SK-N-SH (cell line): ENCODE data around the gene TNFRSF1A. TPM values are rescaled to one million over a fixed set of nuclear protein-coding genes. Genes with fewer than 3 reads are reported as not detected.

Experiments used
- CTCF ChIA-PET: fragments of 300-600, 350-600 bp; formaldehyde crosslinking; extraction: SDS; loops from one replicate; lab custom pipeline; 2021; lab: Yijun Ruan, JAX
- POLR2A ChIA-PET: fragments of 350-600 bp; sonication (Branson Sonifier 250); formaldehyde crosslinking; extraction: SDS; loops from one replicate; lab custom pipeline; 2020; ENCODE audit warnings: antibody characterized with exemption, inconsistent platforms; lab: Yijun Ruan, JAX
- DNase-seq: peaks from one replicate; pipeline ENCODE4 v3.0.0; 2012
- H2AFZ ChIP-seq: fragments of 200-600 bp; sonication (generic); 2 replicates; pipeline ENCODE4 v1.8.1; 2016; ENCODE audit warnings: antibody characterized with exemption, mild to moderate bottlenecking, low read depth
- H3F3A ChIP-seq: fragments of 200-600 bp; sonication (generic); replicated peaks from 2 replicates; pipeline ENCODE3; 2016; ENCODE audit warnings: antibody characterized with exemption, mild to moderate bottlenecking; ENCODE audit not compliant: insufficient read depth
- H3K27ac ChIP-seq, 2 experiments: fragments of 200-500 bp in 1 of 2; fragments of 200-600 bp in 1 of 2; sonication (Bioruptor generic) in 1 of 2; sonication (generic), shearing (Covaris generic) in 1 of 2; 2 replicates each; pipeline versions ENCODE4 v1.5.1 to v1.6.1; 2014 to 2016; ENCODE audit warnings: low read depth in 2 of 2, inconsistent platforms in 1 of 2, low read length in 1 of 2, mild to moderate bottlenecking in 1 of 2, mixed read lengths in 1 of 2
- H3K27me3 ChIP-seq: fragments of 200-600 bp; sonication (generic), shearing (Covaris generic); 2 replicates; pipeline ENCODE4 v1.6.1; 2016; ENCODE audit warnings: mixed run types; ENCODE audit not compliant: insufficient read depth
- H3K36me3 ChIP-seq, 2 experiments: fragments of 200-500 bp in 1 of 2; fragments of 200-600 bp in 1 of 2; sonication (Bioruptor generic) in 1 of 2; sonication (generic) in 1 of 2; replicated peaks in 1 of 2; 2 replicates each; pipeline versions ENCODE3 to v1.5.1; 2014 to 2016; ENCODE audit warnings: low read length in 1 of 2, mild to moderate bottlenecking in 1 of 2; ENCODE audit not compliant: insufficient read depth in 2 of 2, control insufficient read depth in 1 of 2
- H3K4me1 ChIP-seq, 2 experiments: fragments of 200-500 bp in 1 of 2; fragments of 200-600 bp in 1 of 2; sonication (Bioruptor generic) in 1 of 2; sonication (generic), shearing (Covaris generic) in 1 of 2; 2 replicates each; pipeline versions ENCODE4 v1.5.1 to v1.6.1; 2014 to 2016; ENCODE audit warnings: low read depth in 1 of 2, low read length in 1 of 2, mixed run types in 1 of 2; ENCODE audit not compliant: insufficient read depth in 2 of 2, control insufficient read depth in 1 of 2
- H3K4me2 ChIP-seq: fragments of 200-600 bp; sonication (generic), shearing (Covaris generic); 2 replicates; pipeline ENCODE4 v1.6.1; 2017; ENCODE audit warnings: mixed run types
- H3K4me3 ChIP-seq, 2 experiments: fragments of 200-500 bp in 1 of 2; fragments of 200-600 bp in 1 of 2; sonication (Bioruptor generic) in 1 of 2; sonication (generic), shearing (Covaris generic) in 1 of 2; 2 replicates each; pipeline versions ENCODE4 v1.5.1 to v1.8.1; 2014 to 2016; ENCODE audit warnings: low read depth in 2 of 2, inconsistent platforms in 1 of 2, low read length in 1 of 2, mild to moderate bottlenecking in 1 of 2, mixed read lengths in 1 of 2, moderate library complexity in 1 of 2
- H3K79me2 ChIP-seq: fragments of 200-600 bp; sonication (generic); 2 replicates; pipeline ENCODE4 v1.8.1; 2017; ENCODE audit warnings: mild to moderate bottlenecking; ENCODE audit not compliant: insufficient read depth
- H3K9ac ChIP-seq: fragments of 200-600 bp; sonication (generic); 2 replicates; pipeline ENCODE4 v1.6.1; 2017; ENCODE audit warnings: mixed run types
- H3K9me2 ChIP-seq: fragments of 200-600 bp; sonication (generic); 2 replicates; pipeline ENCODE4 v1.6.1; 2017; ENCODE audit warnings: mixed run types
- H3K9me3 ChIP-seq: fragments of 200-600 bp; sonication (generic); 2 replicates; pipeline ENCODE4 v1.6.1; 2017; ENCODE audit warnings: mixed run types, mild to moderate bottlenecking, moderate library complexity
- H4K20me1 ChIP-seq: fragments of 200-600 bp; sonication (generic); 2 replicates; pipeline ENCODE4 v1.6.1; 2017; ENCODE audit warnings: mild to moderate bottlenecking, mixed run types; ENCODE audit not compliant: insufficient read depth
- EP300 ChIP-seq, 2 experiments: IDR thresholded peaks; 2 replicates each; pipeline versions ENCODE4 v1.4.0 to v1.6.1; 2012; ENCODE audit warnings: borderline replicate concordance in 1 of 2, low read depth in 1 of 2, low read length in 1 of 2
- EZH2phosphoT487 ChIP-seq: fragments of 200-600 bp; sonication (generic); IDR thresholded peaks from 2 replicates; pipeline ENCODE4 v1.6.1; 2017; ENCODE audit warnings: low read depth, mixed run types, mild to moderate bottlenecking, antibody characterized with exemption, moderate library complexity, borderline replicate concordance
- JUND ChIP-seq: IDR thresholded peaks from 2 replicates; pipeline ENCODE4 v1.4.0; 2012
- MEF2A ChIP-seq: IDR thresholded peaks from 2 replicates; pipeline ENCODE4 v1.4.0; 2012; ENCODE audit warnings: low read depth, borderline replicate concordance
- NFIC ChIP-seq: IDR thresholded peaks from 2 replicates; pipeline ENCODE4 v1.4.0; 2012; ENCODE audit warnings: borderline replicate concordance
- RFX5 ChIP-seq: IDR thresholded peaks from 2 replicates; pipeline ENCODE4 v1.6.1; 2012; ENCODE audit warnings: mild to moderate bottlenecking, improper control_type of control experiment, low read length
- SMC3 ChIP-seq: IDR thresholded peaks from 2 replicates; pipeline ENCODE4 v1.6.1; 2012; ENCODE audit warnings: low read depth, low read length, improper control_type of control experiment
- WGBS: methylation state at CpG from one replicate; pipeline ENCODE4 v1.1.6; 2017; ENCODE audit warnings: low lambda C conversion rate; 5-methylcytosine and 5-hydroxymethylcytosine counted together
- polyA plus RNA-seq, 3 experiments: library from polyadenylated mRNA; depleted of rRNA; stranded (reverse); fragments of >200 nt; gene quantifications; 2 replicates each; pipeline ENCODE4 v1.2.3, GENCODE V29; 2012
- small RNA-seq, 7 experiments: library from RNA; depleted of rRNA; stranded (forward); fragments of <200 nt; gene quantifications; one replicate each; pipeline ENCODE3, GENCODE V24; 2012
- TF ChIP-seq, protein P1 (sequence below): IDR thresholded peaks from 2 replicates; pipeline ENCODE4 v1.4.0; 2012; ENCODE audit warnings: low read depth, borderline replicate concordance
- TF ChIP-seq, protein P2 (sequence below): IDR thresholded peaks from 2 replicates; pipeline ENCODE4 v1.4.0; 2012; ENCODE audit warnings: low read depth, borderline replicate concordance
- TF ChIP-seq, protein P3 (sequence below): IDR thresholded peaks from 2 replicates; pipeline ENCODE4 v1.4.0; 2012; ENCODE audit warnings: low read depth

TNFRSF1A gene
- polyA plus RNA-seq, 1 of the 3 experiments (the other 2 are of a cell fraction): 92.9 TPM

DNA sequence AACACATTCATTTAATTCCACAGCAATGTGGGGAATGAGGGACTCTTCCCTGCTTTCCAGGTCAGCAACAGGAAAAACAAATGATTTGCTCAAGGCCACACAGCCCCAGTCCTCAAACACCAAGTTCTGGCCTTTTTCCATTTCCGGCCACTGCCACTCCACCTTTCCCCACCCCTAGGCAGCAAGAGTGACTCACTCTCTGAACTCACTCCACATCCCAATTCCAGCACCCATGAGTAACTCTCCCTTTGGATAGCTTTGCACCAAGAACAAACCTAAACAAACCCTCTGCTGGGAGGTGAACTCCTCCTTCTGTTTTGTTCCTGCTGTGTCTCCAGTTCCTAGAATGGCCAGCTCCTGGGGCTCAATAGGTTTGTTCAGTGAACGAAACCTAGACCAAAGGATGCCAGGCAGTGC, 61.8 kb downstream of the TNFRSF1A start (continued):
- TF ChIP-seq, protein P1, sequence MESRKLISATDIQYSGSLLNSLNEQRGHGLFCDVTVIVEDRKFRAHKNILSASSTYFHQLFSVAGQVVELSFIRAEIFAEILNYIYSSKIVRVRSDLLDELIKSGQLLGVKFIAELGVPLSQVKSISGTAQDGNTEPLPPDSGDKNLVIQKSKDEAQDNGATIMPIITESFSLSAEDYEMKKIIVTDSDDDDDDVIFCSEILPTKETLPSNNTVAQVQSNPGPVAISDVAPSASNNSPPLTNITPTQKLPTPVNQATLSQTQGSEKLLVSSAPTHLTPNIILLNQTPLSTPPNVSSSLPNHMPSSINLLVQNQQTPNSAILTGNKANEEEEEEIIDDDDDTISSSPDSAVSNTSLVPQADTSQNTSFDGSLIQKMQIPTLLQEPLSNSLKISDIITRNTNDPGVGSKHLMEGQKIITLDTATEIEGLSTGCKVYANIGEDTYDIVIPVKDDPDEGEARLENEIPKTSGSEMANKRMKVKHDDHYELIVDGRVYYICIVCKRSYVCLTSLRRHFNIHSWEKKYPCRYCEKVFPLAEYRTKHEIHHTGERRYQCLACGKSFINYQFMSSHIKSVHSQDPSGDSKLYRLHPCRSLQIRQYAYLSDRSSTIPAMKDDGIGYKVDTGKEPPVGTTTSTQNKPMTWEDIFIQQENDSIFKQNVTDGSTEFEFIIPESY: no peak
- peak; percentile 61; the same call in 1 of the 2 replicates for TF ChIP-seq NFIC
- peak; percentile 89 for TF ChIP-seq JUND
- TF ChIP-seq, protein P2, sequence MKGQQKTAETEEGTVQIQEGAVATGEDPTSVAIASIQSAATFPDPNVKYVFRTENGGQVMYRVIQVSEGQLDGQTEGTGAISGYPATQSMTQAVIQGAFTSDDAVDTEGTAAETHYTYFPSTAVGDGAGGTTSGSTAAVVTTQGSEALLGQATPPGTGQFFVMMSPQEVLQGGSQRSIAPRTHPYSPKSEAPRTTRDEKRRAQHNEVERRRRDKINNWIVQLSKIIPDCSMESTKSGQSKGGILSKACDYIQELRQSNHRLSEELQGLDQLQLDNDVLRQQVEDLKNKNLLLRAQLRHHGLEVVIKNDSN: no peak
- 0 out of 4 replicates have a peak, but pooled peaks of 1 of the 2 experiments have one; percentile 33 for TF ChIP-seq EP300 (IDR thresholded peaks at IDR 0.05; ENCODE audit: borderline replicate concordance in 1 of 2, low read depth in 1 of 2, low read length in 1 of 2)
- TF ChIP-seq, protein P3, sequence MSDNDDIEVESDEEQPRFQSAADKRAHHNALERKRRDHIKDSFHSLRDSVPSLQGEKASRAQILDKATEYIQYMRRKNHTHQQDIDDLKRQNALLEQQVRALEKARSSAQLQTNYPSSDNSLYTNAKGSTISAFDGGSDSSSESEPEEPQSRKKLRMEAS: 0 out of 2 replicates have a peak, but pooled peaks have one; percentile 32
- TF ChIP-seq SMC3: no peak
- TF ChIP-seq EZH2phosphoT487: no peak
- TF ChIP-seq, all 33 proteins: peak for 10

DNA sequence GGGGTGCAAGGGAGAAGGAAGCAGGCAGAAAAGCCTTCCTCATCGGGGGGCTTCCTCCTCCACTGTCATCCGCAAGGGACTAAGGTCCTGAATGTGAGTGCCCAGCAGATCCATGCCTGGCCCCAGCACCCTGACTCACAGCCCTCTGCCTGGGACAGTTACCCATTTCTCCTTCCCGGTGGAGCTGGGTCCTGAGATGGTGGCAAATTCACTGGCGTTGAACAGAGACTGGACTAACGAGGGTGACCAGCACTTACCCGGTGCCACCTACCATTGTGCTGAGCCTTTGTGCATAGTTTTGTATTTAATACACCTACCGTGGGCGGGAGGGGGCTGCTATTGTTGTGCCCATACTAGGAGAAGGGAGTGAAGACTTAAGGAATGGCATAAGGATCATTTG, 62.2 kb downstream of the TNFRSF1A start:
- Histone ChIP-seq H2AFZ (peak overlapping the region; percentile 76; the same call in 1 of the 2 replicates), H3K27me3 (no peaks in the 10 kb centered on the region), H3K9me3 (no peaks in the 10 kb centered on the region), H3K4me3 (no peak overlapping the region), H3K79me2 (no peaks in the 10 kb centered on the region), H3K9ac (peak overlapping the region; percentile 20; the same call in 1 of the 2 replicates), H3K9me2 (no peaks in the 10 kb centered on the region), H3K27ac (peak overlapping the region in 1 of 2 experiments; percentile 88; a peak in 2 of 4 replicates), H3K4me1 (peaks cover 26 to 32% of the 10 kb centered on the region in 2 experiments; a peak in 3 of 4 replicates), H3K36me3 (no peaks in the 10 kb centered on the region), H3K4me2 (peak overlapping the region; percentile 62), H4K20me1 (no peaks in the 10 kb centered on the region), H3F3A (peaks cover 21% of the 10 kb centered on the region)
- no peak for DNase-seq
- POLR2A ChIA-PET: interaction anchor here (0.6 to 2.0 kb wide), 4 partner anchors 8 to 84 kb away, joined by 3 to 10 read pairs (median 4); partner anchors contain the start of gene CD9
- TF ChIP-seq JUND (no peak), MEF2A (no peak)
- CTCF ChIA-PET: interaction anchor here (0.9 to 8.8 kb wide), 25 partner anchors 15 to 315 kb away, joined by 3 to 299 read pairs (median 9); partner anchors contain the start of gene CD9
- WGBS: 81% methylated on average over 8 of the region's 8 CpGs

DNA sequence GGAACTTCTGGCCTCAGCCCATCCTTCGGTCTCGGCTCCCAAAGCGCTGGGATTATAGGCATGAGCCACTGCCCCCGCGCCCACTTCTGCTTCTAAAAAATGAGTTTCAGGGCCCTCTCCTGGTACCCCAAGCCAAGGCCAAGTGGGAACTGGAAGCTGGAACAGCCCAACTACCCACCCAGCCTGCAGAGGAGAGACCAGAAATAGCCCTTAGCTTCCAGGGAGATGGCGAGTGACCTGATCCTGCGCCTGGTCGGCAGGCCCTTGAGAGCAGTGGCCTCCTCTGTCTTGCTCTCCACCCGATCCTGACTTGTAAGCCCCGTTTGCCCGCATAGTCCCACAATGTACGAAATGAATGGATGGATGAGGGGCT, 62.6 kb downstream of the TNFRSF1A start:
- Histone ChIP-seq H2AFZ (no peak overlapping the region), H3K4me2 (no peak overlapping the region; the same call in 1 of the 2 replicates), H4K20me1 (no peaks in the 10 kb centered on the region), H3K4me1 (peaks cover 27 to 32% of the 10 kb centered on the region in 2 experiments; a peak in 3 of 4 replicates), H3K36me3 (no peaks in the 10 kb centered on the region), H3K79me2 (no peaks in the 10 kb centered on the region), H3K9me2 (no peaks in the 10 kb centered on the region), H3K9me3 (no peaks in the 10 kb centered on the region), H3K9ac (peak overlapping the region; percentile 20; the same call in 1 of the 2 replicates), H3K27ac (peak overlapping the region in 1 of 2 experiments; percentile 88; a peak in 2 of 4 replicates), H3K27me3 (no peaks in the 10 kb centered on the region), H3F3A (peaks cover 21% of the 10 kb centered on the region), H3K4me3 (no peak overlapping the region)
- DNase-seq: no peak
- CTCF ChIA-PET: interaction anchor here (0.5 to 8.8 kb wide), 47 partner anchors 9 to 319 kb away, joined by 3 to 299 read pairs (median 7); partner anchors contain the start of gene CD9
- POLR2A ChIA-PET: interaction anchor here (0.5 to 2.0 kb wide), 6 partner anchors 8 to 83 kb away, joined by 3 to 10 read pairs (median 4); partner anchors contain the start of gene CD9
- 89% methylated on average over 12 of the region's 12 CpGs for WGBS
- TF ChIP-seq RFX5 (no peak), EZH2phosphoT487 (no peak), NFIC (no peak)
- TF ChIP-seq, protein P3: no peak

Small RNA genes lying within 50 kb of the gene (small RNA-seq; reads per million reads assigned to genes)
- gene RN7SL391P: 0 reads per million in 7 experiments

Other genes starting within 250 kb of the TNFRSF1A start
- gene VWF, start 217.4 kb downstream of the TNFRSF1A start, polyA plus RNA-seq (2012; rRNA removed): 0.02 and 0.12 TPM in 2 replicates
- 76.6 and 77.3 TPM in 2 replicates for gene CD9, start 141.7 kb downstream of the TNFRSF1A start, polyA plus RNA-seq (2012; rRNA removed)
- 0.15 and 0.20 TPM in 2 replicates for gene PLEKHG6, start 31.4 kb downstream of the TNFRSF1A start, polyA plus RNA-seq (2012; rRNA removed)
- 0.71 and 1.6 TPM in 2 replicates for gene SCNN1A, start 33.5 kb upstream of the TNFRSF1A start, polyA plus RNA-seq (2012; rRNA removed)
- 0.10 and 0.12 TPM in 2 replicates for gene LTBR, start 42.1 kb upstream of the TNFRSF1A start, polyA plus RNA-seq (2012; rRNA removed)
- gene CD27, start 102.9 kb upstream of the TNFRSF1A start, polyA plus RNA-seq (2012; rRNA removed): not detected in 2 replicates
- gene TAPBPL, start 110.0 kb upstream of the TNFRSF1A start, polyA plus RNA-seq (2012; rRNA removed): 24.1 and 26.0 TPM in 2 replicates
- gene VAMP1, start 128.6 kb upstream of the TNFRSF1A start, polyA plus RNA-seq (2012; rRNA removed): 36.8 and 48.9 TPM in 2 replicates
- gene MRPL51, start 151.2 kb upstream of the TNFRSF1A start, polyA plus RNA-seq (2012; rRNA removed): 189 and 195 TPM in 2 replicates
- 39.8 and 46.9 TPM in 2 replicates for gene NCAPD2, start 152.0 kb upstream of the TNFRSF1A start, polyA plus RNA-seq (2012; rRNA removed)
- 7,875 and 8,077 TPM in 2 replicates for gene GAPDH, start 192.4 kb upstream of the TNFRSF1A start, polyA plus RNA-seq (2012; rRNA removed)
- 50.1 and 50.6 TPM in 2 replicates for gene IFFO1, start 214.0 kb upstream of the TNFRSF1A start, polyA plus RNA-seq (2012; rRNA removed)
- gene NOP2, start 226.2 kb upstream of the TNFRSF1A start, polyA plus RNA-seq (2012; rRNA removed): 64.5 and 76.2 TPM in 2 replicates